Right atrium auricular region (tissue), 2 donors: Measurements from ENCODE around the gene TMEM108. TPM values are rescaled to one million over a fixed set of nuclear protein-coding genes. Genes with fewer than 3 reads are reported as not detected.

Experiments used
- DNase-seq: peaks from one replicate; pipeline ENCODE4 v3.0.0-alpha.2; 2019; ENCODE audit warnings: low spot score
- H3K27ac ChIP-seq, 2 donors: fragments of 200-600 bp; sonication (generic); 1 replicate in 1 of 2; 2 replicates in 1 of 2; pipeline ENCODE4 v1.5.1; 2016 to 2019
- H3K27me3 ChIP-seq, 2 donors: fragments of 200-600 bp; sonication (generic); one replicate each; pipeline versions ENCODE4 v1.5.1 to v1.6.0; 2017 to 2019
- H3K36me3 ChIP-seq: fragments of 200-600 bp; sonication (generic); one replicate; pipeline ENCODE4 v1.5.1; 2016
- H3K4me1 ChIP-seq, 2 donors: fragments of 200-600 bp; sonication (generic); one replicate each; pipeline versions ENCODE4 v1.5.1 to v1.6.0; 2017 to 2019
- H3K4me3 ChIP-seq, 2 donors: fragments of 200-600 bp; sonication (generic); 1 replicate in 1 of 2; 2 replicates in 1 of 2; pipeline ENCODE4 v1.5.1; 2017 to 2019; ENCODE audit warnings: mild to moderate bottlenecking in 1 of 2, moderate library complexity in 1 of 2
- H3K9me3 ChIP-seq, 2 donors: fragments of 200-600 bp; sonication (generic); one replicate each; pipeline ENCODE4 v1.5.1; 2019
- total RNA-seq, 2 donors: library from RNA; depleted of rRNA; stranded (reverse); fragments of >200 nt; gene quantifications; one replicate each; pipeline ENCODE4 v1.1.0, GENCODE V29; 2016
- TF ChIP-seq, protein P1 (sequence below), 2 donors: fragments of 200-600 bp; sonication (generic); IDR thresholded peaks; one replicate each; pipeline ENCODE4 v1.5.1; 2019; ENCODE audit warnings: antibody characterized with exemption in 2 of 2

Gene TMEM108
- total RNA-seq, 2 donors from 2014 or later: 5.1 to 5.3 TPM

DNA sequence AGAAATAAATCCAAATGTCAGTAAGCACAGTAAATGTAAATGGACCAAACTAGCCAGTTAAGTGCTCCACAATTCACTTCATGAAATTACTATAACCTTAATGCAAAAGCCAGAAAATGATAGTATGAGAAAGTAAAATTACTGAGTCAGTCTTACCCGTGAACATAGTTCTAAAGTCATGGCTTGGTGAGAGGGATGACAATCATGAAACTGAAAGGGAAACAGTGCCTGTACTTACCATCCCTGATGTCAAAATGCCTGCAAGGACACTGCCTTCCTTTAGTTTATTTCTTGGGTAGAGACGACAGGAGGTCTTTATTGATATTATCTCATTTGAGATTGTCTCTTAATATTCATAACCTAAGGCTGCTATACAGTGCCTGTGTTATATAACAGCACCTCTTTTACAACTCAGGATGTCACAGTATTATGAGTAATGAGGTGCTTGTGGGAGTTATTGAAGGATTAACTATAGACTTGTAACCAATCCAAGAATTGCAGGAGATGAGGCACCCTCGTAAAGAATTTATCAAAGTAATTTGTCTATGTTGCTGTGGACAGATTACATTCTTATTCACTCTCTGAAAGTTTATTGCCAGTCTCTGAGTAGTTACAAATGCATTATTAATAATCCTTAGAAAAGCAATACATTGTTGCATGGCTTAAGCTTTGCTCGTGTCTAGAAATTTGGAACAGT is 218.7 kb downstream of the TMEM108 start:
- H3K9me3 ChIP-seq: no peaks in the 10 kb centered on the region
- H3K27ac ChIP-seq: no peak overlapping the region
- no peaks in the 10 kb centered on the region for H3K36me3 ChIP-seq

DNA sequence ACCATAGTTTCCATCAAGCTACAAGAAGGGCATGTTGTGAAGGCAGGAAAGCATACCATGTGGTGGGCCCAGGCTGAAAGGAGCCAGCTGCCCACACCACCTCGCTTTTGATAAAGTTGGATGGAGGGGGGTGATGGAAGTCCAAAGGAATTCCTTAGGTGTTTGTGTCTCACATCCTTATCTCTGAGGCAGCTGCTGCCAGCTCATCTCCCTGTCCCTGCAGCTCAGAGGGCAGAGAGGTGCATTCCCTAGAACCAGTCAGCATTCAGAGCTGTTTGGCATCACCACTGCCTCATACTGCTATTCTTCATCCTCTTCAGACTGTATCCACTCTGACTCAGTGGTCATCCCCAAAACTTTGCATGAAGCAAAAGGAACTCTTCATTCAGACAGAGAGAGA is 220.2 kb downstream of the TMEM108 start:
- Histone ChIP-seq H3K27ac (peak overlapping the region in 1 of 2 donors; percentile 27), H3K27me3 (no peaks in the 10 kb centered on the region), H3K4me3 (no peak overlapping the region), H3K36me3 (no peaks in the 10 kb centered on the region), H3K4me1 (peaks cover 0 to 11% of the 10 kb centered on the region in 2 donors), H3K9me3 (no peaks in the 10 kb centered on the region)
- TF ChIP-seq, protein P1, sequence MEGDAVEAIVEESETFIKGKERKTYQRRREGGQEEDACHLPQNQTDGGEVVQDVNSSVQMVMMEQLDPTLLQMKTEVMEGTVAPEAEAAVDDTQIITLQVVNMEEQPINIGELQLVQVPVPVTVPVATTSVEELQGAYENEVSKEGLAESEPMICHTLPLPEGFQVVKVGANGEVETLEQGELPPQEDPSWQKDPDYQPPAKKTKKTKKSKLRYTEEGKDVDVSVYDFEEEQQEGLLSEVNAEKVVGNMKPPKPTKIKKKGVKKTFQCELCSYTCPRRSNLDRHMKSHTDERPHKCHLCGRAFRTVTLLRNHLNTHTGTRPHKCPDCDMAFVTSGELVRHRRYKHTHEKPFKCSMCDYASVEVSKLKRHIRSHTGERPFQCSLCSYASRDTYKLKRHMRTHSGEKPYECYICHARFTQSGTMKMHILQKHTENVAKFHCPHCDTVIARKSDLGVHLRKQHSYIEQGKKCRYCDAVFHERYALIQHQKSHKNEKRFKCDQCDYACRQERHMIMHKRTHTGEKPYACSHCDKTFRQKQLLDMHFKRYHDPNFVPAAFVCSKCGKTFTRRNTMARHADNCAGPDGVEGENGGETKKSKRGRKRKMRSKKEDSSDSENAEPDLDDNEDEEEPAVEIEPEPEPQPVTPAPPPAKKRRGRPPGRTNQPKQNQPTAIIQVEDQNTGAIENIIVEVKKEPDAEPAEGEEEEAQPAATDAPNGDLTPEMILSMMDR (IDR thresholded peaks at IDR 0.05): no peak
- no peak for DNase-seq

More for the DNA sequence above, 218.7 kb downstream of the TMEM108 start:
- no peak for DNase-seq
- Histone ChIP-seq H3K4me1 (peaks cover 0 to 11% of the 10 kb centered on the region in 2 donors), H3K27me3 (no peaks in the 10 kb centered on the region), H3K4me3 (no peak overlapping the region)
- TF ChIP-seq, protein P1 (IDR thresholded peaks at IDR 0.05): no peak

DNA sequence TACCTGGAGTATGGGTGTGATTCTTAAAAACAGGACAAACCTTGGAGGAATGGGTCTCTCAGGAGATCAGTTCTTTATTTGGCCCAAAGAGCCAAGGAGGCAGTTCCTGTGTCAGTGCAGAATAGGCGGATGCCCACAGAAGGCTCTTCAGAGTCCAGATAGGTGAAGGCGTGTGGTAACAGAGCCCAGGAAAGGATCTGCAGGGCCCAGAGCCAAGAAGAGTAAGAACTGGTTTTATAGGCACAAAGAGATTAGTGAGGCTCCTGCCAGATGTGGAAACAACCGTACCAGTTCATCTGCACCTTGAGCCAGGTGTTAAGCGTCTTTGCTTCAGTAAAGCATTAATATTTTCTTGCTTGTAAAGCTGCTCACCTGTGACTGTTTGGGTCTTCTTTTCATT is 221.6 kb downstream of the TMEM108 start:
- H3K9me3 ChIP-seq: no peaks in the 10 kb centered on the region
- H3K36me3 ChIP-seq: no peaks in the 10 kb centered on the region
- H3K27me3 ChIP-seq: no peaks in the 10 kb centered on the region
- H3K4me3 ChIP-seq: no peak overlapping the region
- TF ChIP-seq, protein P1 (IDR thresholded peaks at IDR 0.05): no peak
- no peak for DNase-seq
- H3K27ac ChIP-seq: no peak overlapping the region
- peaks cover 0 to 11% of the 10 kb centered on the region in 2 donors for H3K4me1 ChIP-seq

DNA sequence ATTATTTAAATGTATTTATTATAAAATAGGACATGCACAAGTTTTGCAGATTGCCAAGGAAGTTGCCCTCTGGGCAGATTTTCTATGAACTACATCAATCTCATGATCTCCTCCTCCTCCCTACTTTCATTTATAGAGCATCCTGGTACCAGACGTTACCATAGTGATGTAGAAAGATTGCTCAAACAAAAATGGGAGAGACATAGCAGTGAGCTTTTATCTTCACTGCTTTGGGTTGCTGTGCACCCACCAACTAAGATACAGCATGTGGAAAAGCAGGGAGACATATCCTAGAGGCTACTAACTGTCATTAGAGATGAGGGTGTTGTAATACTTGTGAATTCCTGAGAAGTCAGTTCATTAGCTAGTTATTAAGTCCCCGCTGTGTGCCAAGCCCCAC is 224.1 kb downstream of the TMEM108 start:
- Histone ChIP-seq H3K4me1 (peaks cover 0 to 11% of the 10 kb centered on the region in 2 donors), H3K27ac (no peak overlapping the region), H3K9me3 (no peaks in the 10 kb centered on the region), H3K27me3 (no peaks in the 10 kb centered on the region), H3K36me3 (no peaks in the 10 kb centered on the region), H3K4me3 (no peak overlapping the region)
- DNase-seq: no peak
- TF ChIP-seq, protein P1 (IDR thresholded peaks at IDR 0.05): no peak

DNA sequence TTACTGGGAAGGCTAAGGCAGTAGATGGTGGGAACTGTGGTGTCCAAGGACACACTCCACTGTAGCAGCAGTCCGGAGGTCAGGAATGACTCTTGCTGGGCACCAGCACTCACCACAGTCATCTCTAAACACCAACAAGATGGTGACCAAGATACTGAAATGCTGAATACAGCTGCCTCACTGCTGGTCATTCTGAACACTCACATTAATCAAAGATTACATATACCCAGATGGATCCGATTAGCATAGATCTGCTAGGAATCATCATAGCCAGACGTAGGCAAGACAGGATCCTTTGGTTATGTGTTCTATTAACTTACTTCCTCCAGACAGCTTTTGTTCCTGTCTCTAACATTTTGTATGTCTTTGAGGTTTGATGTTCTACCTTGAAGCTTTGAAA is 226.7 kb downstream of the TMEM108 start:
- DNase-seq: no peak
- Histone ChIP-seq H3K27me3 (no peaks in the 10 kb centered on the region), H3K9me3 (no peaks in the 10 kb centered on the region), H3K4me3 (no peak overlapping the region), H3K36me3 (no peaks in the 10 kb centered on the region), H3K4me1 (peaks cover 0 to 13% of the 10 kb centered on the region in 2 donors), H3K27ac (no peak overlapping the region)
- TF ChIP-seq, protein P1 (IDR thresholded peaks at IDR 0.05): no peak

DNA sequence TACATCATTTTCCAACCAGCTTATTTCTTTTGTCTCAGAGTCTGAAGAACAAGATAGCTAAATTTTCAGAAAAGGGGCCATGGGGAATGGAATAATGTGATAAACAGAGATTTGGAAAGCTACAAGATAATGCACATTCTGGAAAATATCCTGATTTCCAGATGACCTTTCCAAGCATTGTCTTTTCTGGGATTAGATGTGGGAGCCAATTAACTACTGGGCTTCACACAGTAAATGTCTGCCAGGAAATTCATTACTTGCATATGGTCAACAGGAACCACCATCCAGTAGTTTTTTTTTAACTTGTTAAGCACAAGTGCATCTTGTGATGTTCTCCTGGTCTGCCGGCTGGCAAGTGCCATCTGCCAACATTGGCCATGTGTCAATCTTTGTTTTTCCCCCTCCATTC is 230.5 kb downstream of the TMEM108 start:
- no peak for DNase-seq
- Histone ChIP-seq H3K9me3 (no peaks in the 10 kb centered on the region), H3K4me3 (no peak overlapping the region), H3K27me3 (no peaks in the 10 kb centered on the region), H3K27ac (peak overlapping the region in 1 of 2 donors; percentile 19), H3K4me1 (peaks cover 0 to 13% of the 10 kb centered on the region in 2 donors), H3K36me3 (no peaks in the 10 kb centered on the region)
- TF ChIP-seq, protein P1 (IDR thresholded peaks at IDR 0.05): no peak
